Neural progenitor cell (in vitro differentiated cells): ENCODE results near the gene PSMD11. TPM values are rescaled to one million over a fixed set of nuclear protein-coding genes. Genes with fewer than 3 reads are reported as not detected.
A peak's percentile ranks its signal among the peaks of the same experiment; 100 is the strongest.

Source experiments
- DNase-seq: peaks from one replicate; pipeline ENCODE4 v3.0.0-alpha.2; 2016; ENCODE audit warnings: low spot score
- H2AFZ ChIP-seq: fragments of 200-600 bp; sonication (generic); replicated peaks from 2 replicates; pipeline ENCODE4 v1.6.1; 2016; ENCODE audit warnings: antibody characterized with exemption
- H3F3A ChIP-seq: fragments of 200-600 bp; sonication (generic); 2 replicates; pipeline ENCODE4 v1.6.1; 2016; ENCODE audit warnings: antibody characterized with exemption, low read depth
- H3K27ac ChIP-seq: fragments of 200-600 bp; sonication (generic); 2 replicates; pipeline ENCODE4 v1.5.1; 2016; ENCODE audit warnings: mild to moderate bottlenecking
- H3K27me3 ChIP-seq: fragments of 200-600 bp; sonication (generic); 2 replicates; pipeline ENCODE4 v1.6.1; 2016; ENCODE audit warnings: mild to moderate bottlenecking, moderate library complexity
- H3K36me3 ChIP-seq: fragments of 200-600 bp; sonication (generic); 2 replicates; pipeline ENCODE4 v1.5.1; 2016
- H3K4me1 ChIP-seq: fragments of 200-600 bp; sonication (generic); 2 replicates; pipeline ENCODE4 v1.6.1; 2016; ENCODE audit warnings: mixed run types
- H3K4me2 ChIP-seq: fragments of 200-600 bp; sonication (generic); 2 replicates; pipeline ENCODE4 v1.6.1; 2016
- H3K4me3 ChIP-seq: fragments of 200-600 bp; sonication (generic); 2 replicates; pipeline ENCODE4 v1.5.1; 2016
- H3K79me2 ChIP-seq: fragments of 200-600 bp; sonication (generic); 2 replicates; pipeline ENCODE4 v1.6.1; 2016; ENCODE audit warnings: low read depth
- H3K9ac ChIP-seq: fragments of 200-600 bp; sonication (generic); 2 replicates; pipeline ENCODE4 v1.6.1; 2016
- H3K9me3 ChIP-seq: fragments of 200-600 bp; sonication (generic); 2 replicates; pipeline ENCODE4 v1.5.1; 2016; ENCODE audit warnings: low read depth
- H4K20me1 ChIP-seq: fragments of 200-600 bp; sonication (generic); 2 replicates; pipeline ENCODE4 v1.6.1; 2016; ENCODE audit warnings: low read depth
- H3K27ac Mint-ChIP-seq: 3 replicates; pipeline ENCODE4 v1.8.0; 2021; ENCODE audit warnings: mixed read lengths
- H3K27me3 Mint-ChIP-seq: 2 replicates; pipeline ENCODE4 v1.8.0; 2022; ENCODE audit warnings: low read depth, mild to moderate bottlenecking, inconsistent platforms, moderate library complexity, mixed read lengths; ENCODE audit not compliant: insufficient read depth
- H3K36me3 Mint-ChIP-seq: 3 replicates; pipeline ENCODE4 v1.8.0; 2021; ENCODE audit warnings: mixed read lengths
- H3K4me1 Mint-ChIP-seq: 3 replicates; pipeline ENCODE4 v1.8.0; 2021; ENCODE audit warnings: mixed read lengths
- H3K4me3 Mint-ChIP-seq: 3 replicates; pipeline ENCODE4 v1.8.0; 2021; ENCODE audit warnings: mild to moderate bottlenecking, moderate library complexity, mixed read lengths
- H3K9me3 Mint-ChIP-seq: 3 replicates; pipeline ENCODE4 v1.8.0; 2020; ENCODE audit warnings: mixed read lengths
- EZH2 ChIP-seq: fragments of 200-600 bp; sonication (generic); IDR thresholded peaks from 2 replicates; pipeline ENCODE4 v1.6.1; 2017; ENCODE audit warnings: antibody characterized with exemption, mild to moderate bottlenecking, moderate library complexity
- EZH2phosphoT487 ChIP-seq: fragments of 200-600 bp; sonication (generic); IDR thresholded peaks from 2 replicates; pipeline ENCODE4 v1.6.1; 2017; ENCODE audit warnings: antibody characterized with exemption
- total RNA-seq: library from RNA; depleted of rRNA; stranded (reverse); fragments of >200 nt; gene quantifications from 2 replicates; pipeline ENCODE4 v1.2.3, GENCODE V29; 2015; ENCODE audit warnings: low replicate concordance
- TF ChIP-seq, protein P1 (sequence below): fragments of 200-600 bp; sonication (generic); IDR thresholded peaks from 2 replicates; pipeline ENCODE4 v1.5.1; 2017; ENCODE audit warnings: antibody characterized with exemption, mild to moderate bottlenecking

Gene PSMD11
- total RNA-seq, 1 donor from 2014 or later, result 101 TPM

DNA sequence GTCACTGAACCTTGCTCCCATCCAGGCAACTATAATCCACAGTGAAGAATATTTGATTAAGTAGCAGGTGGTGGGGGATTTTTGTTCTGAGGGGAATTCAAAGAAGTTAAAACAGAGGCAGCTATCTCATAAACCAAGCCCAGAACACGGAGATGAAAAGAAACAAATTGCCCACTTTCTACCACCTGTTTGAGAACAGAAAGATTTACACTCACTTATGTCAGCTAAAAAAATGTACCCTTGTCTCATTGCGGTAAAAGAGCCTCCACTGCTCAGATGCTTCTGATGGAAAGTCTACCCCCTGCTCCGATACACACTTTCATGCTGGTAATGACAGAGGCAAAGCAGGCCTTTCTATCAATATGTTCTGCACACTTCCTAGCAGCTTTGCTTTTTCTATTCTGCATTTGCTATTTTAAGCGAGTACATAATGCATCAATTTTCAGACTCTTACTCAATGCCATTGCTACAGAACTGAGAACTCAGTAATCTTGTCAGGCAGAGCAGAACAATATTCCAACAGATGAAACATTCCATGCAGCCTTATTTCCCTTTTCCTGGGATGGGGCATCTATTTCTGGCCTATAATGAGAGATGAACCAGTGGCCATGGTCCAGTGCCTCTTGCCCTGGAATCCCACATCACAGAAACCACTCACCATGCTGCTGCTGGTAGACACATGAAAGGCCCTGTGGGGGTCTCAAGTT is 71.5 kb downstream of the PSMD11 start:
- Mint-ChIP-seq H3K36me3 (no peaks in the 10 kb centered on the region), H3K4me3 (no peak overlapping the region), H3K9me3 (no peaks in the 10 kb centered on the region), H3K27me3 (peaks cover 3% of the 10 kb centered on the region), H3K27ac (peak overlapping the region; percentile 67), H3K4me1 (peaks cover 61% of the 10 kb centered on the region)
- Histone ChIP-seq H3K4me2 (no peak overlapping the region), H3F3A (peaks cover 42% of the 10 kb centered on the region), H3K4me3 (no peak overlapping the region), H3K4me1 (peaks cover 53% of the 10 kb centered on the region), H3K27ac (no peak overlapping the region), H2AFZ (no peak overlapping the region), H3K36me3 (no peaks in the 10 kb centered on the region), H3K9me3 (no peaks in the 10 kb centered on the region), H3K79me2 (no peaks in the 10 kb centered on the region), H3K27me3 (peaks cover 7% of the 10 kb centered on the region), H3K9ac (no peak overlapping the region), H4K20me1 (no peaks in the 10 kb centered on the region)
- no peak for DNase-seq
- TF ChIP-seq, protein P1, sequence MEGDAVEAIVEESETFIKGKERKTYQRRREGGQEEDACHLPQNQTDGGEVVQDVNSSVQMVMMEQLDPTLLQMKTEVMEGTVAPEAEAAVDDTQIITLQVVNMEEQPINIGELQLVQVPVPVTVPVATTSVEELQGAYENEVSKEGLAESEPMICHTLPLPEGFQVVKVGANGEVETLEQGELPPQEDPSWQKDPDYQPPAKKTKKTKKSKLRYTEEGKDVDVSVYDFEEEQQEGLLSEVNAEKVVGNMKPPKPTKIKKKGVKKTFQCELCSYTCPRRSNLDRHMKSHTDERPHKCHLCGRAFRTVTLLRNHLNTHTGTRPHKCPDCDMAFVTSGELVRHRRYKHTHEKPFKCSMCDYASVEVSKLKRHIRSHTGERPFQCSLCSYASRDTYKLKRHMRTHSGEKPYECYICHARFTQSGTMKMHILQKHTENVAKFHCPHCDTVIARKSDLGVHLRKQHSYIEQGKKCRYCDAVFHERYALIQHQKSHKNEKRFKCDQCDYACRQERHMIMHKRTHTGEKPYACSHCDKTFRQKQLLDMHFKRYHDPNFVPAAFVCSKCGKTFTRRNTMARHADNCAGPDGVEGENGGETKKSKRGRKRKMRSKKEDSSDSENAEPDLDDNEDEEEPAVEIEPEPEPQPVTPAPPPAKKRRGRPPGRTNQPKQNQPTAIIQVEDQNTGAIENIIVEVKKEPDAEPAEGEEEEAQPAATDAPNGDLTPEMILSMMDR, result no peak
- TF ChIP-seq EZH2phosphoT487, result no peak
- no peak for TF ChIP-seq EZH2

GRCh38 chr17:32516450-32516849 is 72.1 kb downstream of the PSMD11 start:
- H3K4me3 Mint-ChIP-seq, result peak overlapping the region; percentile 5
- no peak overlapping the region for H3K4me2 ChIP-seq

DNA sequence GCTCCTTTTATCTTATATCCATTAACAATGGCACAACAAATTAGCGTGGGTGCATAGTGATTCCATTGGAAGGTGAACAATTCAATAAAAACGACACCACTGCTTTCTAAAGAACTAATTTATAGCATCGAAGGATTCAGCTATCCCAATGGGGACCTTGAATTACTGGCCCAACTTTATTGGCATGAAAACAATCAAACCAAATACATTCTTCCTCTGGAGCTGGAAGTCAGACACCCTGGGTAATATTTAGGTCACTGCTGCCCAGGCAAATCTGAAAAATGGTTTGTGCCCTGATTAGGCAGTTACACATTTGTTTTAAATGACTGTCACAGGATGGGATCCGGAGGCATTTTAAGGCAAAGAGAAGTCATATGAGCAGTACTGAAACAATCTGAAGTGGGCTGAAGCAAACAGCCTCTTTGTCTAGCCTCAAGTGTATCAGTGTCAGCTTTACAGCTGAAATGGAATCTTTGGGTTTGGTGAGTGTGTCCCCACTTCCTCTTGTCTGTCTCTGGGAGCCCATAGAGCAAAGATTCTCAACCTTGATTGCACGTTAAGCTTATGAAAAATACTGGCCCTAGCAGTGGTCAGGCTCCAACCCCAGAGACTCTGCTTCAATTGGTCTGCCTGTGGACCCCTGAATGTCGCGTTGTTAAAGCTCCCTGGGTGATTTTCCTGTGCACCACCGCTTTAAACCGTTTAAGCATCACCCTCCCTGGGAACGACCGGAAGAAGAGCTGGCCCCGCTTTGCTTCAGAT is 72.8 kb downstream of the PSMD11 start:
- Mint-ChIP-seq H3K4me1 (peaks cover 67% of the 10 kb centered on the region), H3K4me3 (peak overlapping the region; percentile 19), H3K27me3 (peaks cover 3% of the 10 kb centered on the region), H3K27ac (peak overlapping the region; percentile 80), H3K36me3 (no peaks in the 10 kb centered on the region), H3K9me3 (no peaks in the 10 kb centered on the region)
- H3K36me3 ChIP-seq, result no peaks in the 10 kb centered on the region
- no peak overlapping the region for H3K27ac ChIP-seq
- no peak for DNase-seq
- TF ChIP-seq EZH2phosphoT487 (no peak), EZH2 (no peak)
- TF ChIP-seq, protein P1, result no peak
- no peaks in the 10 kb centered on the region for H3K79me2 ChIP-seq
- no peak overlapping the region for H3K4me3 ChIP-seq
- H3K4me1 ChIP-seq, result peaks cover 59% of the 10 kb centered on the region
- H2AFZ ChIP-seq, result peak overlapping the region; percentile 73
- no peak overlapping the region for H3K9ac ChIP-seq
- H3K9me3 ChIP-seq, result no peaks in the 10 kb centered on the region
- peaks cover 51% of the 10 kb centered on the region for H3F3A ChIP-seq
- H3K27me3 ChIP-seq, result peaks cover 7% of the 10 kb centered on the region
- H3K4me2 ChIP-seq, result peak overlapping the region; percentile 35
- H4K20me1 ChIP-seq, result no peaks in the 10 kb centered on the region

More at GRCh38 chr17:32516450-32516849, 72.1 kb downstream of the PSMD11 start:
- H3K4me1 ChIP-seq, result peaks cover 59% of the 10 kb centered on the region
- no peak overlapping the region for H3K4me3 ChIP-seq
- H3F3A ChIP-seq, result peaks cover 49% of the 10 kb centered on the region
- TF ChIP-seq EZH2, result no peak
- TF ChIP-seq EZH2phosphoT487, result no peak
- TF ChIP-seq, protein P1, result no peak
- H3K27ac Mint-ChIP-seq, result peak overlapping the region; percentile 67
- H3K36me3 Mint-ChIP-seq, result no peaks in the 10 kb centered on the region
- peaks cover 3% of the 10 kb centered on the region for H3K27me3 Mint-ChIP-seq
- H3K27ac ChIP-seq, result no peak overlapping the region
- no peaks in the 10 kb centered on the region for H3K36me3 ChIP-seq
- DNase-seq, result no peak
- no peak overlapping the region for H3K9ac ChIP-seq
- no peaks in the 10 kb centered on the region for H4K20me1 ChIP-seq
- H3K79me2 ChIP-seq, result no peaks in the 10 kb centered on the region
- H3K9me3 Mint-ChIP-seq, result no peaks in the 10 kb centered on the region
- H2AFZ ChIP-seq, result no peak overlapping the region
- peaks cover 7% of the 10 kb centered on the region for H3K27me3 ChIP-seq
- H3K9me3 ChIP-seq, result no peaks in the 10 kb centered on the region
- peaks cover 65% of the 10 kb centered on the region for H3K4me1 Mint-ChIP-seq
